ENCODE data around the gene ERFE.
"Not testable (repeated sequence)": the region's sequence is repeated elsewhere in the genome, so short reads cannot be mapped to it uniquely, and the experiment has no call there.

Gene ERFE, protein sequence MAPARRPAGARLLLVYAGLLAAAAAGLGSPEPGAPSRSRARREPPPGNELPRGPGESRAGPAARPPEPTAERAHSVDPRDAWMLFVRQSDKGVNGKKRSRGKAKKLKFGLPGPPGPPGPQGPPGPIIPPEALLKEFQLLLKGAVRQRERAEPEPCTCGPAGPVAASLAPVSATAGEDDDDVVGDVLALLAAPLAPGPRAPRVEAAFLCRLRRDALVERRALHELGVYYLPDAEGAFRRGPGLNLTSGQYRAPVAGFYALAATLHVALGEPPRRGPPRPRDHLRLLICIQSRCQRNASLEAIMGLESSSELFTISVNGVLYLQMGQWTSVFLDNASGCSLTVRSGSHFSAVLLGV

DNA sequence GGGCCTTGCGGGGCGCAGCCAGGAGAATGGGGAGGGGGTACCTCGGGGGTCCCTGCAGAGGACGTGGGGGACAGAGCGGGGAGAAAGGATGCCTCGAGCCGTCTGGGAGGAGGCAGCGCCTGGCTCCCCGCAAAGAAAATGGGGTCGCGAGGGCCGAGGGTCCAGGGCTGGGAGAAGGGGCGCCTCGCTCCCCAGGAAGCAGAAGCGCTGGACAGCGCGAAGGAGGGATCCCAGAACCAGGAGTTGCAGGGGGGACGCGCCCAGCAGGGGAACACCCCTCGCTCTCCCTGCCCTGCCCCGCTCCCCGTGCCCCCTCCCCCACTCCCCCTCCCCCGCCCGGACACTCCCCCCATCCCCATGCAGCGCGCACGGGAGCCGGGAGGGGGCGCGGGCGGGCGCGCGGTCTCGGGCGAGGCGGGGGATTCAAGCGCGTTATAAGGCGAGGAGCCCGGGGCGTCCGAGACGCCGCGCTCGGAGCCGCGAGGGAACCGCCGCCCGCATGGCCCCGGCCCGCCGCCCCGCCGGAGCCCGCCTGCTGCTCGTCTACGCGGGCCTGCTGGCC lies at the start of gene ERFE:
TSS of gene ERFE (plus strand) at position 462 of the 562 bp plus-strand sequence. CDS start at position 500, 38 bp downstream.
- peak; percentile 81 for DNase-seq

DNA sequence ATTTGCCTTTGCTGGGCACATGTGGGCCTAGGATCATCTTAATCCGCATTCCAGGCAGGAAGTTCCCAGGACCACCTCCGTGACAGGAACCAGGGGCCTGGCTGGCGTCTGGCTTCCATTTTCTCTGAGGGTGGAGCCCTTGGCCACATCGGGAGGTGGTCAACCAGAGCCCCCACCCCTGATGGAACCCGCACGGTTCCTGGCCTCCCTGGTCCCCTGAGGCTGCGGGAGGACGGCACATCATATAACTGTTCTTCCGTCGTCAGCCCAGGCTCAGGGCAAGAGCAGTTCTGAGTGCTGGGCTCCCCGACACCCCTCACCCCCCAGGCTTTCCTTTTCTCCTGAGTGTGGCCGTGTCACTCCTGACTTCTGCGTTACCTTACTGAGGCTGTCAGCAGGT lies 45.2 kb upstream of the ERFE start:
- no peak for DNase-seq

DNA sequence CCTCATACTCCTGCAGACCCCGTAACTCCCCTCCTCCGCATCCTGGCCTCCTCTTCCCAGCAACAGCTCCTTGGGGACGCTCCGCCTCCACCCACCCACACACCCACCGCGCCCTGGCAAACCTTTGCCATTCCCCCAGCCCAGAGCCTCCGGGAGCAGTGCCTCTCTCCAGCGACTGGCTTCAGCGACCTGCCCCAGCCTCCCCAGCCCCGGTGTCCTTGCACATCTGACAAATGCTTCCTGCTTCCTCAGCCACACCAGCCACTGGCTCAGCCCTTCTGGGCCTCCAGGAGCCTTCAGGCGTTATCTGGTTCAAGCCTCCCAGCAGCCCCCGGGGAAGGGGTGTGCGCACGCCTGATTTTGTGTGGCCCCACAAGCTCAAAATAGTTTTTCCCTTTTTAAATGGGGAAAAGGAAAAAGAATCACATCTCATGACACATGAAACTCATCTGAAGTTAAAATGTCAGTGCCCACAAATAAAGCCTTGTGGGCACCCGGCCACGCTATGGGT lies 44.4 kb upstream of the ERFE start:
- DNase-seq, result no peak

DNA sequence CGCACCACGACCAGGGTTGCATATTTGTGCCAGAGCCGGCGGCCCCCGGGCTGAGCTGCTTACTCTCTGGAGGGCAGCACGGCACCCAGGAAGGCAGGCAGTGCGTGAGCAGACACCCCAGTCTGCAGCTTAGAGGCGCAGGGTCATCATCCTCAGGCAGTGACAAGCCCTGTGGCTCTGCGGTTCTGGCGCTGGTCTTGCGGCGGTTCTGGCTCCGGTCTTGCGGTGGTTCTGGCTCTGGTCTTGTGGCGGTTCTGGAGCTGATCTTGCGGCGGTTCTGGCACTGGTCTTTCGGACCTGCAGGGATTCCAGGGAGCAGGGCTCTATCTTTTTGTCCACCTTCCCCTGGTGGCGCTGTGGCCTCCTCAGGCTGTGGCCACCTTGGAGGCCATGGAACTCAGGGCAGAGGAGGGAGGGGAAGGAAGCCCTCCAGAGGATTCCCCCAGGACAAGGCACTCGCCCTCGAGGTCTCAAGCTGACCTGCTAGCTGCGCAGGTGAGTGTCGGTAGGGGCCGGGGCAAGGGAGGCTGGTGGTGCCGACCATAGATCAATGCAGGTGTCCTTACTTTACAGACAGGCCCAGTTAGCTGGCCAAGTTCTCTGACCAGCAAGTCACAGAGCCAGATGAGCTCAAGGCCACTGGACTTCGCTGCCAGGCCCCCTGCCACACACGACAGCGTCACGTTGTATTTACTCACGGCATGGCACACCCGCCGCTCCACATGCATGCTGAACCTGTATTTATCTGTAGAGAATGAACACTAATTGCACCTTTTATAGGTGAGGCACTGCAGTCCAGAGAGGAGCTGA lies 43.7 kb upstream of the ERFE start:
- no peak for DNase-seq

DNA sequence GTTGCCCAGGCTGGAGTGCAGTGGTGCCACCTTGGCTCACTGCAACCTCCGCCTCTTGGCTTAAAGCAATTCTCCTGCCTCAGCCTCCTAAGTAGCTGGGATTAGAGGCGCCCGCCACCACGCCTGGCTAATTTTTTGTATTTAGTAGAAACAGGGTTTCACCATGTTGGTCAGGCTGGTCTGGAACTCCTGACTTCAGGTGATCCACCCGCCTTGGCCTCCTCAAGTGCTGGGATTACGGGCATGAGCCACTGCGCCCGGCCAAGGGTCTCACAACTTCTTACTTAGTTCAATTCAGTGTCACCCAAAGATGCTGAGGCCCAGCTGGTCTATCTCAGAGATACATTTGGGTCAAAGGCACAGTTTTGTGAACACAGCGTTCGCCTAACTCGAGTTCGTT lies 43.1 kb upstream of the ERFE start:
- DNase-seq, result not testable (repeated sequence)

DNA sequence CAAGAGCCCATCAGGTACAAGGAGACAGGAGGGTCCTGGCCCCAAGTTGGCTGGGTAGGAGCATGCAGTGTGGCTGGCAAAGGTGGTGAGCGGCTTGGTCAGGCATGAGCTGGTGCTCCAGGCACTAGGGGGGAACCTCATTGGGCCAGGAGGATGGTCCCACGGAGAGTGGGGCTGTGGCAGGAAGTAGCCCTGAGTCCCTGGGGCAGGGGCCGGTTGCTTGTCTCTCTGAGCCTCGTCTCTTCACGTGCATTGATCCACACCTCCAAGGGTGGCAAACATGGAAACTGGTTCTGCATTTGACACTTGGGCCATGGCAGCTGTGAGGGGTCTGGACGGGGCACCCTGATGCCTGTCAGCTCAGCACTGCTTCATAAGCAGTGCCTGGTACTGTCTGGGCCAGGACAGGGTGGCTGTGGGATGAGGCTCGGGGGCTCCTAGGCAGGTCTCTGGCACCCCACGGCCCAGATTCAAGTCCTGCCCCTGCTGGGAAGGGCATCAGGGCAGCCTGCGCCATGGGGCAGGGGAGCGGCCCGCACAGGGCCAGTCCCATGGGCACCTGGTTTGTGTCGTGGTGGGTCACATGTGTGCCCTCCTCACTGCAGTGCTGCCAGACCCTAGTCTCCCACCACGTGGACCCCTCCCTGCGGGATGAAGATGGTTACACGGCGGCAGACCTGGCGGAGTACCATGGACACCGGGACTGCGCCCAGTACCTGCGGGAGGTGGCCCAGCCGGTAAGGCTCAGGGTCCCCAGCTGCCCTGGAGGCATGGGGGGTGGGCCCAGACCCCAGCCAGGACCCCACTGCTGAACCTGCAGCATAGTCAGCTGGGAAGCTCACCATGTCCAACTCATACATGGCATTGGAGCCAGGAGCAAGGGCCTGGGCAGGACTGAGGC lies 42.2 kb upstream of the ERFE start:
- no peak for DNase-seq

DNA sequence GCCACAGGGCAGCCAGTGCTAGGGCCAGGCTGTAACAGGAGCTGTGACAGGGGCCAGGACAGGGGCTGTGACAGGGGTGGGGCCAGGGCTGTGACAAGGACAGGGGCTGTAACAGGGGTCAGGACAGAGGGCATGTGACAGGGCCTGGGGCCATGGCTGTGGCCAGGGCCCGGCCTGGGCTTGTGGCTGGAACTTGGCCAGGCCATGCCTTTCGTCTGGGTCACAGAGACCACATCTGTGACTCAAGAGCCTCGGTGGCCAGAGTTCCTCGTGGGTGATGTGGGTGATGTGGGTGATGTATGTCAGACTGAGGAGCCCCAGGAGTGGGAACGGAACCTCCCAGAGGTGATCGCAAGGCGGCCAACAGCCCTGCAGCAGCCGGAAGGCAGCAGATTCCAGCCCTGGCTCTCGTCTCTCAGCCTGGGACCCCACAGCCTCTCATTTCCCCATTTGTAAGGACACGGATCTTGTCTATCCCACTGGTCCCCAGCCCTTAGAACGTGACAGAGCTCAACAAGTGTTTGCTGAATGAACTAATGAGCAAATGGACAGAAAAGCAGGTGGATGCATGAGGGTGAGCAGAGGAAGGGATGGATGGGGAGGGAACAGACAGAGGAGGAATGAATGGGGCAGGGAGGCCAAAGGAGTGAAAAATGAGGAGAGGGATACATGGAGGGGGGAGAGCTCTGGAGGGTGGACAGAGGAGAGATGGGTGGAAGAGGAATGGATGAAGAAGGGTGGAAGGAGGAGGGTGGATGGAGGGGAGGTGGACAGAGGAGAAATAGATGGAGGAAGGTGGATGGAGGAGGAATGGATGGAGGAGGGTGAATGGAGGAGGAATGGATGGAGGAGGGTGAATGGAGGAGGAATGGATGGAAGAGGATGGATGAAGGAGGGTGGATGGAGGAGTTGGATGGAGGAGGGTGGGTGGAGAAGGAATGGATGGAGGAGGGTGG lies 41.3 kb upstream of the ERFE start:
- DNase-seq, result no peak

DNA sequence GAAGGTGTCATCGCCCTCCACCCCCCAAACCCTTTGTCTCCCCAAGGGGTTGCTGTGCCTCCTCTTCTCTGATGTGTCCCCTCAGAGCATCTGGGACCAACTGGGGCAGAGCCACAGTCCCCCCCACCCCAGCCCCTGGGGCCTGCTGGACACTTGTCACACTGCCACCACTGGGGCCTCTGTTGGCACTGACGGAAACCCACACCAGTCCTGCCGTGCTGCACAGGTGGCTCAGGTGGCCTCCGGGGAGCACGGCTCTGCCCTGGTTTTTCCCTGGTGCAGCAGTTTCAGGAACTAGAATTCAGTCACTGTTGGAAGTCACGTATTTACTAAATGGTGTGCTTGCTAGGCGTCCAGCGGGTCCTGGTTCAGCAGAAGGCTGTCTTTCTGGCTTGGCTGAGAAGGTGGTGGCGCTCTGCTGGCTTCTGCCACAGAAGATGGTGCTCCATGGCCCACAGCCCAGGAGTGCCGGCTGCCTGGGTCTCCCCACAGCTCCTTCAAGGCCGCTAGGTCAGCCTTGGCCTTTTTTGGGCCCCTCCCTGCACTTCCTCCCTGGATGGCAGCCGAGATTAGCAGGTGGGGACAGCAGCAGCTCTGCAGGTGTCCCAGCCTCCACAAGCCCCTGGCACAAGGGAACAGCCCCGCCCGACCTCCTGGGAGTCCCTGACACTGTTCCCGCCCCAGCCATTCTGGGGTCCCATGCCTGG lies 38.9 kb upstream of the ERFE start:
- DNase-seq, result no peak

DNA sequence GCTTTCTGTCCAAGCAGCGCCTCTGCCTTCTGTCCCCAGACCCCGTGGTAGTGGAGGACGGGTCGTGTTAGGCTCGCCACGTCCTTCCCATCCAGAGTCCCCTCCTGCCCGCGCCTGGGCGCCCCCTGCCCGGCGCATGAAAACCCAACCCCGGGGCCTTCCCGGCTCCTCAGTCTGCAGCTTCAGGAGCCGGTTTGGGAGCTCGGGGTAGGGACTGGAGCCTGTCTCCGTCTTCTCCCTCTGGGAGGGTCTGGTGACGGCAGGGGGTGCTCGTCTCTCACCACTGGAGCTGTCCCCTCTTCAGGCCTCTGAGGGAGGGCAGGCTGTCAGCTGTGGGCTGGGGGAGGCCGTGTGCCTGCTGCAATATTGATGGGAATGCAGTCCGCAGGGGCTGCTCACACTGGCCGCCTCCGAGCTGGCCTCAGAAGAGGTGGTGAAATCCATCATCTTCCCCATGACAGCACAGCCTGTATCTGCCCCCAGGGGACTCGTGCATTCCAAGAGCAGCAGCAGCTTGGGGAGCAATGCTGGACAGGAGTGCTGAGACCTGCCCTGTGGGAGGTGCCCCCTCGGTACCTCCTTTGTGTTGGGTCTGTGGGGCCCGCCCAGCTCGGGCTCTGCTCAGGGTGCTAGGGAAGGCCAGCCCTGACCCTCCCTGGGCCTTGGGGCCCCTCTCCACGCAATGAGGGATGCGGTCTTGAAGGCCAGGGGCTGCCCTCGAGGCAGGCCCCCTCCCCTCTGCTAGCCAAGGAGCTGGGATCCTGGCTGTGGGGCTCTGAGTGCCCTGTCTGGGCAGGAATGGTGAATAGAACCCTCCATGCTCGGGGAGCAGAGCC lies 38.1 kb upstream of the ERFE start:
- DNase-seq, result no peak

DNA sequence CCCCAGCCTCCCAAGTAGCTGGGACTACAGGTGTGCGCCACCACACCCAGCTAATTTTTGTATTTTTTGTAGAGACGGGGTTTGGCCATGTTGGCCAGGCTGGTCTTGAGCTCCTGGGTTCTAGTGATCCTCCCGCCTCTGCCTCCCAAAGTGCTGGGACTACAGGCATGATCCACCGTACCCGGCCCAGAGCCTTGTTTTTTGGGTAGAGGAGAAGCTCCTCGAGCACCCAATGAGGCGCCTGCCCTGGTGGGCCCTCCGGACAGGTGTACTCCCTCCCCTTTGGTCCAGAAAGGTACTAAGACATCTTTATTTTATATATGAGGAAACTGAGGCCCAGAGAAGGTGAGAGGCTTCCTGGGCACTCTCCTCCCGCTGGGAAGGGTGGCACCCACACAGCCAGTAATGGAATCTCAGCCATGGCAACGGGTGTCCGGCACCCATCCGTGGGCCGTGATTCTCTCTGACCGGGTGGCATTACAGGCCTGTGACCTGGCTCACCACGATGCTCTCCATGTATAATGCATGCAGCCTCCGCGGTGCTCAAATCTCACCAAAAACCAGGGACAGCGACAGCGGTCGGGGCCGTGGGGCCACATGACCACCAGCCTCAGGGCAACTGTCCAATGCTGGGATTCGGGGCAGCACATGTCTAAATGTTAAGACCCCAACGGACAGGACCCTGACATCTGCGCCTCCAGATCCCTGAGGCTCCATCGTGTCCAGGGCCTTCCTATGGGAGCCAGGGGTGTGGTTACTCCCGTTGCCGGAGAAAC lies 37.1 kb upstream of the ERFE start:
- DNase-seq, result no peak

DNA sequence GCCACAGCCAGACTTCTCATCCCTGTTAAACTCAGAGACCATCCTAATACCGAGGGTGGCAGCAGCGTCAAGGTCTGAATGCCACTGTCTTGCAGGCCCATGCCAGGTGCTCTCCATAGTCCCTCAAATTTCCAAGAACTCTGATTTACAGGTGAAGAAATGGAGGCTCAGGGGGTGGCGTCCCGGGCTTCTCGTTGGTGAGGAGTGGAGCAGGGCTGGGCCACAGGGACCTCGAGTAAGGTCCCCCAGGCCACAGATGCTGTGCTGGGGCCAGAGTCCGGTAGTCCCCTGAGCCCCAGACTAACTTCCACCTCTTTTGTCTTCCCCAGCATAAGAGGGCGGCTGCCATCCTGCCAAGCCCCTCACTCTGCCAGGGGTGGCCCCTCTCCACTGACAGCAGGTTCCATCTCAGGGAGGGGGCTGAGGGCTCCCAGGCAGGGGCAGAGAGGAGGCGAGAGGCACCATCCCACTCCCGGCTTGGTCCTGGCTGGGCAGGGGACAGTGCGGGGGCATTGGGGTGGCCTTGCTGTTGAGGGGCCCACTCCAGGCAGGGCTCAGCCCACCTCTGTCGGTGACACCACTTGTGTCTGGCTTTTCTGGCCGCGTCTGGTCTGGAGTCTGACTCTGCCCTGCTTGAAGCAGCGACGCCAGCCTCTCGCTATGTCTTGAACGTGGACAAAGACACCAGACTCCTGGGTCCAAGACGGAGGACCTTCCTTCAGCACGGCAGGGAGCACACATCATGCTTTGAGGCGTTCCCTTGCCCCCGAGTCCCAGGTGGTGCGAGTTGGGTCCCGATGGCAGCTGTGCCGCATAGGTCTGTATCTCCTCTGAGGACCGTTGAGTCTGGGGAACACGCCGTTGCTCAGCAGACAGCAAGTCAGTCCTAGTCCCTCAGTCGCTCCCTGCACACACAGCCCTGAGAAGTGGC lies 36.2 kb upstream of the ERFE start:
- DNase-seq, result no peak

DNA sequence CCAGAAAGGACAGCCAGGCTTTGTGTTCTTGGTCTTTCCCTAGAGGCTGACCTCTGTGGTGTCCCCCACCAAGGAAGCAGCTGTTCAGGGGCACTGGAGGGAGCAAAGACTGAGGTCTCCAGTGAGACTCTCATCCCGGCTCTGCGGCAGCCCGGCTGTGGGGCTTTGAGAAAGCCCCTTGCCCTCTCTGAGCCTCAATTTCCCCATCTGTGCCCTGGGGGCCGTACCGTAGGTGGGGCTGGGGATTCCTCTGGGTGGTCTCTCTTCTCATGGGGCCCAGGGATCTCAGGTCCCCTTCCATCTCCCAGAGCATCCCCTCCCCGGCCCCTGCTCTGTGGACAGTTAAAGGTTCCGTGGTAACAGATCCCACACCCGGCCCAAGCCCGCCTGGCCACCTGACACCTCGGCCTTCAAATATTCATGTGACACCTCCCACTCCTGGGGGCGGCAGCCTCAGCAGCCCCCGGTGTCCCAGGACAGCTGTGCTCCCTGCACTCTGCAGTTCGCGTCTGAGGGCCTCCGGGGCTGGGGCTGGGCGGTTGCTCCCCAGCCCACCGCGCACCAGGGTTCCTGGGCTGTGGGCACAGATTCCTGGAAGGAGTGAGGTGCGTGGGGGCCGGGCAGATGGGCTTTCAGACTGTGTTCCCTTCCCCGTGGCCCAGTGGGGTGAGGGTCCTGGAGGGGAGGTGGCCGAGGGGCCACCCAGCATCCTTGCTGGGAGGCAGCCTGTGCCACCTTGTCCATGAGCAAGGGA lies 35.4 kb upstream of the ERFE start:
- DNase-seq, result no peak

DNA sequence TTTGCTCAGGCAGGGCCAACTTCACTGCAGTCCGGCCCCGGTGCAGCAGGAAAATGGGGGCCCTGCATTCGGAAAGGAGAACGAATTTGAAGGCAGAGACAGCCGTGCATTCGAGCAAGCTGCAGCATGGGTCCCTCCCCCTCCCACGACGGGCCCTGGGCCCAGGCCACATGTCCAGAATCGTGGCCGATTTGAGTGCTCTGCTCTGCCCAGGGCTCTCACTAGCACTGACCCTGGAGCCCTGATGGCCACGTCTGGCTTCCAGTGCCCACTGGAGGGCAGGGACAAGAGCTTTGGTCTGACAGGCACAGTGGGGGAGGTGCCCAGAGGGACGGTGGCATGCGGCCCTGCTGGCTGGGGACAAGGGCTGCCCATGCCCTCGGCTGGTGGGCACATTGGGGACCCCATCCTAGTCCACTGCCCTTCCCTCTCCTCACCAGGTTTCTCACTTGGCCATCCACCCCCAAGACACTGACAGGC lies 34.7 kb upstream of the ERFE start:
- DNase-seq, result no peak

DNA sequence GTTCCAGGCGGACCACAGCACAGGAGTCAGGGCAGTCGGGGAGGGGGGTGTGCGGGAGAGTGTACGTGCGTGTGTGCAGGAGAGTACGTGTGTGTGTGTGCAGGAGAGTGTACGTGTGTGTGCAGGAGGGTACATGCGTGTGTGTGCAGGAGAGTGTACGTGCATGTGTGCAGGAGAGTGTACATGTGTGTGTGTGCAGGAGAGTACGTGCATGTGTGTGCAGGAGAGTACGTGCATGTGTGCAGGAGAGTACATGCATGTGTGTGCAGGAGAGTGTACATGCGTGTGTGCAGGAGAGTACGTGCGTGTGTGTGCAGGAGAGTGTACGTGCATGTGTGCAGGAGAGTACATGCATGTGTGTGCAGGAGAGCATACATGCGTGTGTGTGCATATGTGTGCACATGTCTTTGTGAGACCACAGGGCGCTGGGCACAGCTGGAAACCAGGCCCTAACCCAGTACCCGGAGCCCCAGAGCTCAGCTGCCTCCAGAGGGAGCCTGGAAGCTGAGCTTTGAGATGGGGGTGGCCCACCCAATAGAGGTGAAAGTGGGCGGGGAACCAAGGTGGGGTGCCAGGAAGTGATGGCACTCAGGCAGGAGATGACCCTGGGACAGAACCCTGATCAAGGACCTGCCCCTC lies 34.2 kb upstream of the ERFE start:
- DNase-seq, result no peak

DNA sequence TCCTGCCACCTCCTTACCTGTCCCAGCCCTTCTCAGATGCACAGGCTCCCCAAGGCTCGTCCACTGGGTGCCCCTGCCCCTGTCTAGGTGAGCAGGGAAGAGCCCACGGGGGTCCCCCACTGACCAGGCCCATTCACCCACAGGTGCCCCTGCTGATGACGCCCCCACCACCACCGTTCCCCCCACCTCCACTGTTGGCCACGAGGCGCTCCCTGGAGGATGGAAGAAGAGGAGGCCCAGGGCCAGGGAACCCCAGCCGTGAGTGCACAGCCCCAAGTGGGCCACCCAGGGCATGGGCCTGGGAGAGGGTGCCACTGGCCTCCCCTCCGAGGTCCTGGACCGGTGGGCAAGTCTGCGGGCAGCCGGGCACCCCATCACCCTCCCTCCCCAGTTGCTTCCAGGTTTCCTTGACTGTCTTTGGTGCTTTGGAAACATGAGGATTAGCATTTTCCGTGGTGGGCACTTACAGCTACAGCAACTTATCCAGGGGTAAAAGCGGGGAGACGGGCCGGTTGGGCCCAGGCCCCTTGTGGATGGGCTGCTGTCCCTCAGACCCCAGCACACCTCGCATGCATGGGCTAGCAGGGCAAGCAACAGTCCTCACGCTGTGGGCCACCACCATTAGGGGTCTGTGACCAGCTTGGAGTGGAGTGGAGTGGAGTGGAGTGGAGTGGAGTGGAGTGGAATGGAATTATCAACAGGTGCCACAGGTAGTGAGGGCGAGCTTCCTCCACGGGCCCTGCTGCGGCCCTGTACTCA lies 33.5 kb upstream of the ERFE start:
- DNase-seq, result no peak

DNA sequence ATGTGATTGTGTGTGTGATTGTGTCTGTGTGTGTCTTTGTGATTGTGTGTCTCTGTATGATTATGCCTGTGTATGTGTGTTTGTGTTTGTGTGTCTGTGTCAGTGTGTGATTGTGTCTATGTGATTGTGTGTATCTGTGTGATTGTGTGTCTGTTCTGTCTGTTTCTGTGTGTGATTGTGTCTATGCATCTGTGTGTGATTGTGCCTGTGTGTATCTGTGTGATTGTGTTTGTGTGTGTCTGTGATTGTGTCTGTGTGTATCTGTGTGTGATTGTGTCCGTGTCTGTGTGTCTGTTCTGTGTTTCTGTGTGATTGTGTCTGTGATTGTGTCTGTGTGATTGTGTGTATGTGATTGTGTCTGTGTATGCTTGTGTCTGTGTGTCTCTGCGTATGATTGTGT lies 32.4 kb upstream of the ERFE start:
- DNase-seq, result no peak

All from hematopoietic multipotent progenitor cell treated with erythropoietin and hydrocortisone succinate and interleukin-3 and kit ligand, for 4 days (in vitro differentiated cells).